NT2/D1 (cell line): ENCODE results near the gene ENO2.

Source experiments
- SUZ12 ChIP-seq: IDR thresholded peaks from 2 replicates; pipeline ENCODE4 v1.6.1; 2011; ENCODE audit not compliant: insufficient read length, insufficient read depth; ENCODE audit errors: extremely low read depth
- YY1 ChIP-seq: IDR thresholded peaks from 2 replicates; pipeline ENCODE4 v1.6.1; 2011; ENCODE audit not compliant: insufficient read length, insufficient read depth
- ZNF274 ChIP-seq: IDR thresholded peaks from 2 replicates; pipeline ENCODE4 v1.6.1; 2011; ENCODE audit warnings: mild to moderate bottlenecking, low read depth, low read length

DNA sequence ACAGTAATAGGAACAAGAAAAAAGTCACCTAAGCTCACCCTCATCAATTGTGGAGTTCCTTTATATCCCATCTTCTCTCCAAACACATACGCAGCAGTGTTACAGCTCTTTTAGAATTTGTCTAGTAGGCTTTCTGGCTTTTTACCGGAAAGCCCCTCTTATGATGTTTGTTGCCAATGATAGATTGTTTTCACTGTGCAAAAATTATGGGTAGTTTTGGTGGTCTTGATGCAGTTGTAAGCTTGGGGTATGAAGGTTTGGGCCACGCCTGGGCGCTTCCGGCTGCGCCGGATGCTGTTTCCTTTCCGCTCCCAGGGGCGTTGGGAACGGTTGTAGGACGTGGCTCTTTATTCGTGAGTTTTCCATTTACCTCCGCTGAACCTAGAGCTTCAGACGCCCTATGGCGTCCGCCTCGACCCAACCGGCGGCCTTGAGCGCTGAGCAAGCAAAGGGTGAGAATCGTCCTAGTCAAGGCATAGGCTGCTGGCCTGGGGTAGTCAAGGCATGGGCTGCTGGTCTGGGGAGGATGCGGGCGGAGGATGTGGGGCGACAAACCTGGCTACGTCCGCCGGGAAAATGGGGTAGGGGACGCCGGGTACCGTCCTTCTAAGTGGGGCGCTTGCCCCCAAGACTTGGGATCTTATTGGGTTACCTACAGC lies 29.5 kb downstream of the ENO2 start, which contains the start of the genes C12orf57 and RNU7-1:
- TF ChIP-seq YY1 (peak; percentile 50), ZNF274 (no peak), SUZ12 (no peak)
